GM21529 (cell line): Measurements from ENCODE around the gene DIS3L2.
"Not testable (repeated sequence)": the region's sequence is repeated elsewhere in the genome, so short reads cannot be mapped to it uniquely, and the experiment has no call there.

Experiments used
- ATAC-seq: cut with Tn5 transposase; IDR thresholded peaks from one replicate; pipeline ENCODE4 v1.9.1; 2021; ENCODE audit not compliant: unreplicated experiment

The DIS3L2 gene

DNA sequence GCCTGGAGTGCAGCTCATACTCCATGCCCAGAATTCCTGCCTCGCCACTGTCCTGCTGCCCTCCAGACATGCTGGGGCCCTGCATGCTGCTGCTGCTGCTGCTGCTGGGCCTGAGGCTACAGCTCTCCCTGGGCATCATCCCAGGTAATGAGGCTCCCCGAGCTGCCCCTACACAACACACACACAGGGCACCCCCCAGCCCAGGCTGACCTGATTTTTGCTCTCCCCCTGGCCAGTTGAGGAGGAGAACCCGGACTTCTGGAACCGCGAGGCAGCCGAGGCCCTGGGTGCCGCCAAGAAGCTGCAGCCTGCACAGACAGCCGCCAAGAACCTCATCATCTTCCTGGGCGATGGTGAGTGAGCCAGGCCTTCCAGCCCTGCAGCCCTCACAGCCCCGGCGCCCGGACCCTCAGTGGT is 417.2 kb downstream of the DIS3L2 start, which contains the start of gene ALPP:
Gene ALPP, plus strand, starts transcription at position 17 of the 417 bp plus-strand sequence. Its CDS starts 52 bp downstream, at position 69.
- ATAC-seq: not testable (repeated sequence)

GRCh38 chr2:232379610-232380590 is 418.4 kb downstream of the DIS3L2 start:
- not testable (repeated sequence) for ATAC-seq

DNA sequence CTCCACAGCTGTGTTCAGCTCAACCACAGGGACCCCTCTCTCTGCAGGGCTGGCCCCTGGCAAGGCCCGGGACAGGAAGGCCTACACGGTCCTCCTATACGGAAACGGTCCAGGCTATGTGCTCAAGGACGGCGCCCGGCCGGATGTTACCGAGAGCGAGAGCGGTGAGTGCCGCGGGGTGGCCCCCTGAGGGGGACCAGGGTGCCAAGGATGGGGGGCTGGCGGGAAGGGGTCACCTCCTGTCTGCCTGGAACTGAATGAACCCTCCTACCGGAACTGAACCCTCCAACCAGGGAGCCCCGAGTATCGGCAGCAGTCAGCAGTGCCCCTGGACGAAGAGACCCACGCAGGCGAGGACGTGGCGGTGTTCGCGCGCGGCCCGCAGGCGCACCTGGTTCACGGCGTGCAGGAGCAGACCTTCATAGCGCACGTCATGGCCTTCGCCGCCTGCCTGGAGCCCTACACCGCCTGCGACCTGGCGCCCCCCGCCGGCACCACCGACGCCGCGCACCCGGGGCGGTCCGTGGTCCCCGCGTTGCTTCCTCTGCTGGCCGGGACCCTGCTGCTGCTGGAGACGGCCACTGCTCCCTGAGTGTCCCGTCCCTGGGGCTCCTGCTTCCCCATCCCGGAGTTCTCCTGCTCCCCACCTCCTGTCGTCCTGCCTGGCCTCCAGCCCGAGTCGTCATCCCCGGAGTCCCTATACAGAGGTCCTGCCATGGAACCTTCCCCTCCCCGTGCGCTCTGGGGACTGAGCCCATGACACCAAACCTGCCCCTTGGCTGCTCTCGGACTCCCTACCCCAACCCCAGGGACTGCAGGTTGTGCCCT is 419.9 kb downstream of the DIS3L2 start:
- ATAC-seq: not testable (repeated sequence)

GRCh38 chr2:232382331-232383225 is 421.1 kb downstream of the DIS3L2 start:
- ATAC-seq: no peak

DNA sequence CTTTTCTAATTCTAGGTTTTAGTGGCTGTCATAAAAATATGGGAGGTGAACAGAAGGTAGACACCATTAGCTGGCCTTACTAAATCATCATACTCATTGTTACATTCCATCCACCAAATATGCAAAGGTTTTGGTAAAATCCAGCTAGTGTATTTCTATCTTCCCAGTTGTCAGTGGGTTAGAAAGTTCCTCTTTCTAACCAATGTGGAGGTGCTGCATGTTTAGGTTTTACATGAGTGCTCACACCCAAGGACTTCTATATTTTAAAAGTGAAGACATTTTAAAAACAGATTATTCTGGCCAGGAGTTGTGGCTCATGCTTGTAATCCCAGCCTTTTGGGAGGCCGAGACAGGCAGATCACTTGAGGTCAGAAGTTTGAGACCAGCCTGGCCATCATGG is 423.0 kb downstream of the DIS3L2 start:
- no peak for ATAC-seq

DNA sequence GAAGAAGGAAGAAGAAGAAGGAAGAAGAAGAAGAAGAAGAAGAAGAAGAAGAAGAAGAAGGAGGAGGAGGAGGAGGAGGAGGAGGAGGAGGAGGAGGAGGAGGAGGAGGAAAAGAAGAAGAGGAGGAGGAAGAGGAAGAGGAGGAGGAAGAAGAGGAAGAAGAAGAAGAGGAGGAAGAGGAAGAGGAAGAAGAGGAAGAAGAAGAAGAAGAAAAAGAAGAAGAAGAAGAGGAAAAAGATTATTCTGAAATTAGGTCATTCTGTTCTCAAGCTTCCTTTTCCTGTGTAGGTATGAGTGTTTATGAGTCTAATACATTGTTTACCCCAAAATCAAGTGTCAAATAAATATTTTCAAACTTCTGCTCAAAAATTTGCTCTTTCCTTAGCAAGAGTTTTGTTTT is 423.5 kb downstream of the DIS3L2 start:
- not testable (repeated sequence) for ATAC-seq

- no peak for ATAC-seq
Observed at GRCh38 chr2:232385660-232386489, 424.4 kb downstream of the DIS3L2 start.

DNA sequence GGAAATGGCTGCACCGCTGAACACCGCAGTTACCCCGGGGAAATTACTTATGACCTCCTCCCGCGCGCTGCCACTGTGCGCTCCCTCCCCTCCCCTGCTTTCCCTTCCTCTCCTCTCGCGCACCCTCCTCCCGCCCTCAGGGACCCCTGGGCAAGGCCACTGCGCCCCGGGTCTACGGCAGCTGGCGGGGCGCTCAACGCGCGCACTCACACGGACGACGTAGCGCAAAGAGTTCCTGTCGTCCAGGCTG is 424.9 kb downstream of the DIS3L2 start:
- no peak for ATAC-seq
